ENCODE data around the gene PCK2.
"Not testable (repeated sequence)": the region's sequence is repeated elsewhere in the genome, so short reads cannot be mapped to it uniquely, and the experiment has no call there.

PCK2 gene

GRCh38 chr14:24100982-24101494, 6.9 kb downstream of the PCK2 start:
- no peak overlapping the region for H3K27ac ChIP-seq
- TF ChIP-seq ZFX (IDR thresholded peaks at IDR 0.05) = no peak
- TF ChIP-seq, protein P1, sequence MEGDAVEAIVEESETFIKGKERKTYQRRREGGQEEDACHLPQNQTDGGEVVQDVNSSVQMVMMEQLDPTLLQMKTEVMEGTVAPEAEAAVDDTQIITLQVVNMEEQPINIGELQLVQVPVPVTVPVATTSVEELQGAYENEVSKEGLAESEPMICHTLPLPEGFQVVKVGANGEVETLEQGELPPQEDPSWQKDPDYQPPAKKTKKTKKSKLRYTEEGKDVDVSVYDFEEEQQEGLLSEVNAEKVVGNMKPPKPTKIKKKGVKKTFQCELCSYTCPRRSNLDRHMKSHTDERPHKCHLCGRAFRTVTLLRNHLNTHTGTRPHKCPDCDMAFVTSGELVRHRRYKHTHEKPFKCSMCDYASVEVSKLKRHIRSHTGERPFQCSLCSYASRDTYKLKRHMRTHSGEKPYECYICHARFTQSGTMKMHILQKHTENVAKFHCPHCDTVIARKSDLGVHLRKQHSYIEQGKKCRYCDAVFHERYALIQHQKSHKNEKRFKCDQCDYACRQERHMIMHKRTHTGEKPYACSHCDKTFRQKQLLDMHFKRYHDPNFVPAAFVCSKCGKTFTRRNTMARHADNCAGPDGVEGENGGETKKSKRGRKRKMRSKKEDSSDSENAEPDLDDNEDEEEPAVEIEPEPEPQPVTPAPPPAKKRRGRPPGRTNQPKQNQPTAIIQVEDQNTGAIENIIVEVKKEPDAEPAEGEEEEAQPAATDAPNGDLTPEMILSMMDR (conservative IDR thresholded peaks at IDR 0.05) = no peak

DNA sequence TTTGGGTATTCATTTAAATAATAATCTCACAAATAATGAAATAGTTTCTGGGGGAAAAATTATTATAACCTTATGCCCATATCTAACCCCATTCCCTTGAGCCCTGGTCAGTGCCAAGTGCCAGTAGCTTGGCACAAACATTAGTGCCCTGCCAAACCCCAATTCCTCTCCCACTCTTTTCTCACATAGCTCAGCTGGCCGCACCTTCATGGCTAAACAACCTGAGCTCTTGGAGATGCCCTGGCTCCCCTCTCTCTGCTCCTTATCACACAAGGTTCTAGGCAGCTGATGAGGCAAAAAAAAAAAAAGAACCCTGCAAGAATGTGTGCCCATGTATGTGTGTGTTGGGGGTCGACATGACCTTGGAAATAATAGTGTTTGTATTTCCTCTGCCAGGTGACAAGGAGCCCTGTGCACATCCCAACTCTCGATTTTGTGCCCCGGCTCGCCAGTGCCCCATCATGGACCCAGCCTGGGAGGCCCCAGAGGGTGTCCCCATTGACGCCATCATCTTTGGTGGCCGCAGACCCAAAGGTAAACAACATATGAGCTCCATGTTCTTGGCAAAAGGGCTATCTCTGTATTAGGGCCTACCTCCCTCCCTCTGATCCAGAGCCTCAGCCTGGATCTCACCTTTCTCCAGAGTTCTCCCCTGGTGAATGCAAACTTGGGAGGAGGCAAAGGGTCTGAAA, 8.4 kb downstream of the PCK2 start:
- H3K27ac ChIP-seq = no peak overlapping the region
- TF ChIP-seq, protein P1 (conservative IDR thresholded peaks at IDR 0.05) = no peak
- no peak for TF ChIP-seq ZFX (IDR thresholded peaks at IDR 0.05)

DNA sequence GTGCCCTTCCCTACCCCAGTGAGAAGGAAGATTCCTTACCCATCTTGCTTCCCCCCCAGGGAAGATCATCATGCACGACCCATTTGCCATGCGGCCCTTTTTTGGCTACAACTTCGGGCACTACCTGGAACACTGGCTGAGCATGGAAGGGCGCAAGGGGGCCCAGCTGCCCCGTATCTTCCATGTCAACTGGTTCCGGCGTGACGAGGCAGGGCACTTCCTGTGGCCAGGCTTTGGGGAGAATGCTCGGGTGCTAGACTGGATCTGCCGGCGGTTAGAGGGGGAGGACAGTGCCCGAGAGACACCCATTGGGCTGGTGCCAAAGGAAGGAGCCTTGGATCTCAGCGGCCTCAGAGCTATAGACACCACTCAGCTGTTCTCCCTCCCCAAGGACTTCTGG, 9.3 kb downstream of the PCK2 start:
- TF ChIP-seq ZFX (IDR thresholded peaks at IDR 0.05) = no peak
- TF ChIP-seq, protein P1 (conservative IDR thresholded peaks at IDR 0.05) = no peak
- no peak overlapping the region for H3K27ac ChIP-seq

- H3K27ac ChIP-seq = not testable (repeated sequence)
Measured at GRCh38 chr14:24105609-24106239, 11.6 kb downstream of the PCK2 start.

GRCh38 chr14:24106672-24107271, 12.7 kb downstream of the PCK2 start:
- TF ChIP-seq, protein P1 (conservative IDR thresholded peaks at IDR 0.05) = no peak
- no peak for TF ChIP-seq ZFX (IDR thresholded peaks at IDR 0.05)
- no peak overlapping the region for H3K27ac ChIP-seq

DNA sequence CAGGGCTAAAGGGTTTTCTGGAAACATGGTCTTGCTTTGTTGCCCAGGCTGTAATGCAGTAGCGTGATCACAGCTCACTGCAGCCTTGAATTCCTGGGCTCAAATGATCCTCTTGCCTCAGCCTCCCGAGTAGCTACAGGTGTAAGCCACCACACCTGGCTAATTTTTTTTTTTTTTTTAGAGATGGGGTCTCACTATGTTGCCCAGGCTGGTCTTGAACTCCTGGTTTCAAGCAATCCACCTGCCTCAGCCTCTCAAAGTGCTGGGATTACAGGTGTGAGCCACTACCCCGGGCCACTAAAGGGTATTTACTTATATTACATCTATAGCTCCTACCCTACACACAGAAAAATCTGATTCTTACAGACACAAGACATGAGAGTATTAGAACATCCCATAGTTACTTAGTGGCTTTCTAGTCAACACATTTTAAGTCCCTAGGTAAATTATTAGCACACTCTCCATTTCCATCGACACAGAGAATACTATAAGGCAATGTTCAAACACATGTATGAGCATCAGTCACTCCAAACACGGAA, 14.3 kb downstream of the PCK2 start:
- TF ChIP-seq ZFX (IDR thresholded peaks at IDR 0.05) = no peak
- TF ChIP-seq, protein P1 (conservative IDR thresholded peaks at IDR 0.05) = no peak
- H3K27ac ChIP-seq = no peak overlapping the region

DNA sequence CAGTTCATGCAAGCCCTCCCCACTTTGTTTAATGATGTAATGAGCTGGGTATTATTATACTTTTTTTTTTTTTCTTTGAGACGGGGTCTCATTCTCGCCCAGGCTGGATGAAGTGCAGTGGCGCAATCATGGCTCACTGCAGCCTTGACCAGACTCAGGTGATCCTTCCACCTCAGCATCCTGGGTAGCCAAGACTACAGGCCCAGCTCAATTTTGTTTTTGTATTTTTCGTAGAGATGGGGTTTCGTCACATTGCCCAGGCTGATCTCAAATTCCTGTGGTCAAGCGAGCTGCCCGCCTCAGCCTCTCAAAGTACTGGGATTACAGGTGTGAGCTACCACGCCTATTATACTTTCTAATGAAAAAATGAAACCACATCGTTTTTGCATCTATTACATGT, 15.9 kb downstream of the PCK2 start:
- TF ChIP-seq ZFX (IDR thresholded peaks at IDR 0.05) = no peak
- TF ChIP-seq, protein P1 (conservative IDR thresholded peaks at IDR 0.05) = no peak
- H3K27ac ChIP-seq = no peak overlapping the region
